Dendritic cell treated with granulocyte-macrophage colony-stimulating factor and Interleukin-4, amounts not matched to agents 40 ng/mL and 50 ng/mL, for 4 days (primary cell): Measurements from ENCODE around the gene ARHGAP32.
"Not testable (repeated sequence)": the region's sequence is repeated elsewhere in the genome, so short reads cannot be mapped to it uniquely, and the experiment has no call there.

ENCODE experiments used
- H3K27ac Mint-ChIP-seq: one replicate; pipeline ENCODE4 v1.8.0; 2022; ENCODE audit warnings: mild to moderate bottlenecking, mixed read lengths
- H3K27me3 Mint-ChIP-seq: one replicate; pipeline ENCODE4 v1.8.0; 2022; ENCODE audit warnings: mild to moderate bottlenecking, mixed read lengths
- H3K36me3 Mint-ChIP-seq: one replicate; pipeline ENCODE4 v1.8.0; 2022; ENCODE audit warnings: low read depth, mixed read lengths
- H3K4me1 Mint-ChIP-seq: one replicate; pipeline ENCODE4 v1.8.0; 2022; ENCODE audit warnings: low read depth, mixed read lengths
- H3K4me3 Mint-ChIP-seq: one replicate; pipeline ENCODE4 v1.8.0; 2022; ENCODE audit warnings: mild to moderate bottlenecking, moderate library complexity, mixed read lengths
- H3K9me3 Mint-ChIP-seq: one replicate; pipeline ENCODE4 v1.8.0; 2022; ENCODE audit warnings: mixed read lengths
- intact Hi-C: fragments of 100-400 bp; cut with micrococcal nuclease; formaldehyde crosslinking; loops from one replicate; pipeline ENCODE4 v1.15.0; 2022

ARHGAP32 gene

DNA sequence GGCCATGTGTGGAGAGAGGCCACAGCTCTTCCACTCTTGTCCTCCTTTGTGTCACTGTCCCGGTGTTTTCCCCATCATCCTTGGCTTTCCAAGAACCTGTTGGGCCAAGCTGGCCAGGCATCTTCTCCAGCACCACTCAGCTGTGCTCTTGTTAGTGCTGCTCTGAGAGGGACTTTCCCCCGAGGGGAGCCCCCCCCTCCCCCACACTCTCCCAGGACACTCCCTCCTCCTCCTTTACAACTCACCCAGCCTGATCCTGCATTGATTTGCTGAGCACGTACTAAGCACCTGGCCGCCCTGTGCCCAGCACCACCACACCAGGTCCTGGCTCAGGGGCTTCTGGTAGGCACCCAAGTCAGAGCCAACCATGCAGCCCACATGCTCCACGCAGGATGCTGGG lies 262.7 kb downstream of the ARHGAP32 start:
- Mint-ChIP-seq H3K9me3 (no peaks in the 10 kb centered on the region), H3K36me3 (no peaks in the 10 kb centered on the region), H3K27ac (peak overlapping the region; percentile 48), H3K4me1 (peaks cover 20% of the 10 kb centered on the region), H3K27me3 (peaks cover 6% of the 10 kb centered on the region), H3K4me3 (no peak overlapping the region)
- intact Hi-C loops, result no loop called here

DNA sequence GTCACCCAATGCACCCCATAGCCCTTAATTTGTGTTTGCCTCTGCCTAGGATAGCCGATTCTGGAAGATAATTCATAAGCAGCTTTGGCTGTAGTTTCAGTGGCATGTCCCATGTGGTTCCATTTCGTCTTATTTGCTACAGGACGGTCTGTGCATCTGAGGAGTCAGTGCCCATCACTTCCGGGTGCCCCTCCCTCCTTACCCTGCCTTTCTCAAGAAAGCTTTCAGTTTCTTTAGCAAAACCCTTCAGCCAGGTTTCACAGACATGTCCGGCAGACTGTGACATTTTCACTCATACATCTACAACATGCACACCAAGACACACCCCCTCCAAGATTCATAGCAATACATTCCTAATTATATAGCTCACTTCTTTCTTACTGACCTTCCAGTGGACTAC lies 263.7 kb downstream of the ARHGAP32 start:
- no peaks in the 10 kb centered on the region for H3K9me3 Mint-ChIP-seq
- peaks cover 20% of the 10 kb centered on the region for H3K4me1 Mint-ChIP-seq
- H3K4me3 Mint-ChIP-seq, result no peak overlapping the region
- H3K36me3 Mint-ChIP-seq, result no peaks in the 10 kb centered on the region
- H3K27me3 Mint-ChIP-seq, result peaks cover 9% of the 10 kb centered on the region
- H3K27ac Mint-ChIP-seq, result peak overlapping the region; percentile 48
- intact Hi-C loops, result no loop called here

DNA sequence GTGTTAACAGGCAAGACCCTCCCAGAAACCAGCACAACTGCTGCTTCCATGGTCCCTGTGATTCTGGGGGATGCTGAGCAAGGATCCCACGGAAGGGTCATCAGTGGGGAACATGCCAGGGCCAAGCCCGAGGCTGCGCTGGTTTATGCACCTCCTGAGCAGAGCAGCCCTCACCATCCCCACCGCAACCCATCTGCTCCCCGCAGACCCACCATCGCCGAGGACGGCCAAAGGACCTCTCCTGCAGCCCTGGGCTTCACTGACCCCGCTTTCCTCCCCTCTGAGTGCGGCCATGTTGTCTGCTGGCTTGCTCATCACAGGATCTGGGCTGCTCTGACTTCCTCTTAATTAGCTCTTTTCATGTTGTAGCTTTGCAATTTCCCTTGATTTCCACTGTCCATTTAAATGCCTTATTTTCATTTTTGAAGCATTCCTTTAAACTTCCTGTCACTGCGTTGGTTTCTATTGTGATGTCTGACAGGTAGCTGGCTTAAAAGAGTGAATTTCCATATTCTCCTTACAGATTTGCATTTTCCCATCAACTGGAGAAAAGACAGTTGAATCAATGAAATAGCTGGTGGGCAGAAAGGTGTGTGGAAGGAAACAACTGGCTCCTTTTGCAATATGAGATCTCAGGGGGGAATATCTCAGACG lies 264.3 kb downstream of the ARHGAP32 start:
- Mint-ChIP-seq H3K4me3 (no peak overlapping the region), H3K36me3 (no peaks in the 10 kb centered on the region), H3K27me3 (peaks cover 9% of the 10 kb centered on the region), H3K27ac (no peak overlapping the region), H3K4me1 (peaks cover 20% of the 10 kb centered on the region), H3K9me3 (no peaks in the 10 kb centered on the region)
- intact Hi-C loops, result no loop called here

DNA sequence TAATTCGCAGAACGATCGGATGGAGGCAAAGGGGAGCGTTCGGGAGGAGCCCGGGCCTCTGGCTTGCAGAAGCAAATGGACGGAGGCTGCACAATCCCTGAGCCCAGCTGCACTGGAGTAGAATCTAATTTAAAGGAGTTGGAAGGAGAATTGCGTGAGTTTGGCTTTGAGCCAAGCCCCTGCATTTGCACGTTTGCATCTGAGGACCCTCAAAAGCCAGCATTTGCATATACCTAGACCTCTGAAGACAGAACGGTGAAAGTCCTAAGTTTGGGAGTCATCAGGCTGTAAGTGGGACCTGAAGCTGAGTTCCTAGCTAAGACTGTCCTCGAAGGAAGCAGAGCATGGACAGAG lies 265.0 kb downstream of the ARHGAP32 start:
- Mint-ChIP-seq H3K4me1 (peaks cover 20% of the 10 kb centered on the region), H3K36me3 (no peaks in the 10 kb centered on the region), H3K27ac (no peak overlapping the region), H3K27me3 (peaks cover 9% of the 10 kb centered on the region), H3K9me3 (no peaks in the 10 kb centered on the region), H3K4me3 (no peak overlapping the region)
- intact Hi-C loops, result no loop called here

DNA sequence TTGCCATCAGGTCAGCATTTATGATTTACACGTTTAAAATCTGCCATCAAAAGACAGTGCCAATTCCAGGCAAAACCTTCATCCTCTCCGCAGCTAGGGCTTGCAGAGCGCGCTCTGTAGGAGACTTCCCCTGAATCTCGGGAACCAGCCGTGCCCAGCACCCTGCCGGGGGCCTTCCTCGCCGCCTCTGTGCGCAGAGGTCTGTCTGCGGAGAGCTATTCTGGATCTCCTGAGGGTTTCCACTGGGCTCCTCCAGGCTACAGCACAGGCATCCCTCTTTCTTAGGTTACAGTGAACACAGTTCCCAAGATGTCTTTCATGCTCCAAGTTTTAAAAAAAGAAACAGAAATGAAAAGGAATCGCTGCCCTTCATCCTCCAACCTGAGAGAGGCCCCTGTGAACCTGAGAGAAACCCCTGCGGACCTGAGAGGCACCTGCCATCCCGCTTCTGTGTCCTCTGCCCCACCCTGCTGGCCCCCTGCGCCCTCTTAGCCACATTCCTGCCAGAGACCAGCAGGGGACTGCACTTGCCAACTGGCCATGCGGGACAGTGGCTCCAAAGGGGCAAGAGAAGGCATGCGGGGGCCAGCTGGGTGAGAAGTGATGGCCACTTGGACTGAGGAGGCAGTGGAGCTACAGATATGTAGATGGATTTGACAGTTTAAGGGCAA lies 265.6 kb downstream of the ARHGAP32 start:
- Mint-ChIP-seq H3K4me3 (no peak overlapping the region), H3K36me3 (no peaks in the 10 kb centered on the region), H3K27me3 (peaks cover 8% of the 10 kb centered on the region), H3K4me1 (peaks cover 25% of the 10 kb centered on the region), H3K27ac (no peak overlapping the region), H3K9me3 (no peaks in the 10 kb centered on the region)
- intact Hi-C loops, result no loop called here

DNA sequence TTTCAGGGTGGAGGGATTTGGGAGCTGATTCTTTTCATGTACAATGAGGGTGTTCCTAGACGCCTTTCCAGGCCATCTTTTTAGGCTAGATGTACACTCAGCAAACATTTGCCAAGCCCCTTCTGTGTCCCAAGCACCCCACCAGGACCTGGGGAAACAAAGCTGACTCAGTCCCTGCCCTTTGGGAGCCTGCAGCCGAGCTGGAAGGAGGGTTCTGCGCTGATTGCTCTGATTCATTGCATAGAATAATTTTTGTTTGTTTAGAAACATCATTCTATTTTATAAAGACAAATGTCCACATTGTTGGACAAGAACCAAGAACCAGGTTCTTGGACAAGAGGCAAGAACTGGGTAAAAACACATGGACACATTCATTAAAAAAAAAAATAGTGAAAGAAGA lies 266.1 kb downstream of the ARHGAP32 start:
- Mint-ChIP-seq H3K27ac (no peak overlapping the region), H3K27me3 (peaks cover 8% of the 10 kb centered on the region), H3K9me3 (no peaks in the 10 kb centered on the region), H3K4me3 (no peak overlapping the region), H3K36me3 (no peaks in the 10 kb centered on the region), H3K4me1 (peaks cover 22% of the 10 kb centered on the region)
- intact Hi-C loops, result no loop called here

DNA sequence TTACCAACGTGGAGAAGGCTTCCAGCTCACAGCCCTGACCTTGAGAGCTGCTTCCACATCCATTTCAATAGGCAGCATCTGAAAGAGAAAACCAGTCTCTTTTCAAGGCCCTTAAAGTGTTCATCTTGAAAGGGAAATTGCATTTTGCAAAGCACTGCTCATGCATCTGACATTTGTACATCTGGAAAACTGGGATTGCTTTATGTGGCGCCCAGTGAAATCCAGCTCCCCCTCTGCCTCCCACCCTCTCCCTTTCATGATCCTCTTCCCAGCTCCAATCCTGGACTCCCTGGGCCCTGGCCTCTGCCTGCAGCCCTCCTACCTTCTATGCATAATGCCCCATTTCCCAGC lies 266.9 kb downstream of the ARHGAP32 start:
- H3K27me3 Mint-ChIP-seq, result peaks cover 10% of the 10 kb centered on the region

DNA sequence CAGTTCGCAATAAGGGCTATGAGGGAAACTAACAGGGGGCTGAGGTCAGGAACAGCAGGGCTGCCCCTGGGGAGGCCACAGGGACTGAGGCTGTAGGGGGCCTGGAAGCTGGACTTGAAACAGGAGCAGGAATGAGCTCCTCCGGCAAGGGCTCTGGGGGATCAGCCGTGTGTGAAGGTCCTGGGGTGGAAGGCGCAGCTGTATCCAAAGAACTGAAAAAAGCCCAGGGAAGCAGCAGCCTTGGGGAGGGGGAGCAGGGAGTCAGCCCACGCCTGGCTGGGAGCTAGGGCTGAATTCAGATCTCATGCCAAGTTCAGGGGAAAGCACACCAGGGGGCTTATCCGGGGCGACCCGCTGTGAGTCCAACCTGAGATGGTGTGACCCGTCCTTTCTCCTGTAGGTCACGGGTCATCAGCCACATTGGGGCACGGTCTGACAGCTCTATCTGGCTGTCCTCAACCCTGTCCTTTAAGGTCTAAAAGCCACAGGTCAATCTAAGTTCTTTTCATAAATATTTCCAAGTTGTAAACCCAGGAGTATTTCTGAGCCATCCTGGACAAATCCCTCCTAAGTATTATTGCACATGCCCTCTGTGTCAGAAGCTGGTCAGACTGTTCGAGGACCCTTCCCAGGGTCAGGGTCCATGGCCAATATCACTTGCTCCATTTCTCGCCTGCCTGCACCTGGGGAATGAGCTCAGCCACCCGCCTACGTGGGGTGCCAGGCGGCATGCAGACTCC lies 267.4 kb downstream of the ARHGAP32 start:
- H3K4me1 Mint-ChIP-seq, result peaks cover 19% of the 10 kb centered on the region
- no peaks in the 10 kb centered on the region for H3K9me3 Mint-ChIP-seq
- no peak overlapping the region for H3K4me3 Mint-ChIP-seq
- peaks cover 9% of the 10 kb centered on the region for H3K27me3 Mint-ChIP-seq
- no peaks in the 10 kb centered on the region for H3K36me3 Mint-ChIP-seq
- H3K27ac Mint-ChIP-seq, result no peak overlapping the region
- intact Hi-C loops, result no loop called here

More for the DNA sequence above, 266.9 kb downstream of the ARHGAP32 start:
- intact Hi-C loops, result no loop called here
- H3K4me1 Mint-ChIP-seq, result peaks cover 19% of the 10 kb centered on the region
- no peak overlapping the region for H3K27ac Mint-ChIP-seq
- H3K4me3 Mint-ChIP-seq, result no peak overlapping the region
- H3K9me3 Mint-ChIP-seq, result no peaks in the 10 kb centered on the region
- H3K36me3 Mint-ChIP-seq, result no peaks in the 10 kb centered on the region

DNA sequence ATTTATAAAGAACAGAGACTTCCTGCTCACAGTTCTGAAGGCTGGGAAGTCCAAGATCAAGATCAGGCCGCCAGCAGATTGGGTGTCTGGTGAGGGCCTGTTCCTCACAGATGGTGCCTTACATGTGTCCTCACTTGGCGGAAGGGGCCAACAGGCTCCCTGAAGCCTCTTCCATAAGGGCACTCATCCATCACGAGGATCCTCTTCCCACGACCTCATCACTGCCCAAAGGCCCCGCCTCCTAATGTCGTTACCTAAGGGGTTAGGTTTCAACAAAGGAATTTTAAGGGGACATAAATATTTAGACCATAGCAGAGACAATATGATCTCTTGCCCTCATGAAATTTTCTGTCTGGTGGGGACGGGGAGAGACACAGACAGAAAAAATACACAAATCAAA lies 268.0 kb downstream of the ARHGAP32 start:
- no peak overlapping the region for H3K27ac Mint-ChIP-seq
- intact Hi-C loops, result no loop called here
- peaks cover 6% of the 10 kb centered on the region for H3K27me3 Mint-ChIP-seq
- peaks cover 22% of the 10 kb centered on the region for H3K4me1 Mint-ChIP-seq
- no peaks in the 10 kb centered on the region for H3K9me3 Mint-ChIP-seq
- H3K4me3 Mint-ChIP-seq, result no peak overlapping the region
- H3K36me3 Mint-ChIP-seq, result no peaks in the 10 kb centered on the region

DNA sequence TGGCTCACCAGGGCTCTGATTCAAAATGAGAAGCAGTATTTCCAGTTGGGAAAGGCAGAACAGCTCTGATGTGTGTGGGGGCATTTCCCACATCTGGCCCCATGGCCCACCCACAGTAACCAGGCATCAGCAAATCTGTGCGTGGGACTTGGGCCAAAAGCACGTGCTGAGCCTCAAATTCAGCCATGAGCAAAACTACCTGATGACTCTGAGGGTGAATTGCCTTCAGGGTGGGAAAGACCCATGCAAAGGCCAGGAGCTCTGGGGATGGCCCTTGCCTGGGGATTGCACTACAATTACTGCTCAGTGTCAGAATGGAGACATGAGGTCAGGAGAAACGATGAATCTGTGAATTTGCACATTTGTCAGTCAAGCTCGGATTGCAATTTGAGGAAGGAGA lies 270.3 kb downstream of the ARHGAP32 start:
- no peak overlapping the region for H3K4me3 Mint-ChIP-seq
- H3K4me1 Mint-ChIP-seq, result peaks cover 13% of the 10 kb centered on the region
- no peaks in the 10 kb centered on the region for H3K36me3 Mint-ChIP-seq
- H3K27ac Mint-ChIP-seq, result no peak overlapping the region
- intact Hi-C loops, result no loop called here
- peaks cover 6% of the 10 kb centered on the region for H3K27me3 Mint-ChIP-seq
- no peaks in the 10 kb centered on the region for H3K9me3 Mint-ChIP-seq

DNA sequence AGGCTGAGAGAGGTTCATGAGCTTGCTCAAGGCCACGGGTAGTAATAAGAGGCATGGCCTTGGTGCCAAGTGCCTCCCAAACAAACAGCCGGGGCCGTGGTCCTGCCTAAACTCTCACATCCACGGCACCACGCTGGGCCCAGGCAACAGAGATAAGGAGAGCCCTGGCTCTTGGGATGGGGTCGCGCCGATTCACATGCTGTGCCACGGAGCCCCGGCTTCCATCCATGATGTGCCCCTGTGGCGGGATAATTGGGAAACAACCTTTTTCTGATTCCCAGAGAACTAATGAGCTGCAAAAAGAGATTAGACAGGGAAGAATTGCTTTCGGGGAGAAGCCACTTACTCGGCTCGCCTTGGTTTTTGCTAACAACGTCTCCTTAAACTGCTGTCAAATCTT lies 271.5 kb downstream of the ARHGAP32 start:
- peaks cover 6% of the 10 kb centered on the region for H3K27me3 Mint-ChIP-seq
- peaks cover 6% of the 10 kb centered on the region for H3K9me3 Mint-ChIP-seq
- H3K4me1 Mint-ChIP-seq, result peaks cover 21% of the 10 kb centered on the region
- H3K27ac Mint-ChIP-seq, result no peak overlapping the region
- intact Hi-C loops, result no loop called here
- H3K36me3 Mint-ChIP-seq, result no peaks in the 10 kb centered on the region
- H3K4me3 Mint-ChIP-seq, result no peak overlapping the region

DNA sequence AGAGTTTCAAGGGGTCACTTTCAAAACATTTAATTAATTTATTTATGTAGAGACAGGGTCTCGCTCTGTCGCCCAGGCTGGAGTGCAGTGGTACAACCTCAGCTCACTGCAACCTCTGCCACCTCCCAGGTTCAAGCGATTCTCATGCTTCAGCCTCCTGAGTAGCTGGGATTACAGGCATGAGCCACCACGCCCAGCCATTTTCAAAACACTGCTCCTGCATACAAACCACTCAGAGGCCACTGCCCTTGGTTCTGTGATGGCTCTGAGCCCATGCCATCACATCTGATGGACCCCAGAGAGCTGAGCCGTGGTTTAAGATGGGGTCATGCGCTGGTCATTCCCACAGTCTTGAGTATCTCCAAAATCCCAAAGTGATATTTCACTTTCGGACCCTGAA lies 272.5 kb downstream of the ARHGAP32 start:
- Mint-ChIP-seq H3K27ac (peak overlapping the region; percentile 62), H3K4me1 (peaks cover 21% of the 10 kb centered on the region), H3K9me3 (peaks cover 11% of the 10 kb centered on the region)
- H3K36me3 Mint-ChIP-seq, H3K4me3 Mint-ChIP-seq, intact Hi-C loops, H3K27me3 Mint-ChIP-seq: not testable (repeated sequence)

DNA sequence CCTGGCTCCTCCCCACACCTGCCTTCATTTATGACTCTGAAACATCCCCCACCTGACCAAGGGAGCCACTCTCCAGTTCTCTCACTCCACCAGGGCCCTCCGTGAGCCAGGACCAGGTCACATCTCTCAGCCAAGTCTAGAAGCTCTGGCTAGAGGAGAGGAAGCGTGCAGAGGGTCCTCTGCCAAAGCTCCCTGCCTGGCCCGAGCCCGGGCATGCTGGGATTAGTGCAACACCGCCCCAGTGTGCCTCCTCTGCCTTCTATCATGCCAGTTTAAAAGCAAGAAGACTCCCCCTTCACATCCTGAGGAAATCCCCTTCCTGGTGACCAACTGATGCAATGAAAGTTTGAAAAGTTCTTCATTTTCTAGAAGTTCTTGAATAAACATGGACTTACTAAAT lies 272.9 kb downstream of the ARHGAP32 start:
- no peak overlapping the region for H3K4me3 Mint-ChIP-seq
- H3K27me3 Mint-ChIP-seq, result peaks cover 2% of the 10 kb centered on the region
- H3K9me3 Mint-ChIP-seq, result peaks cover 11% of the 10 kb centered on the region
- peak overlapping the region; percentile 62 for H3K27ac Mint-ChIP-seq
- intact Hi-C loops, result no loop called here
- peaks cover 21% of the 10 kb centered on the region for H3K4me1 Mint-ChIP-seq
- no peaks in the 10 kb centered on the region for H3K36me3 Mint-ChIP-seq

DNA sequence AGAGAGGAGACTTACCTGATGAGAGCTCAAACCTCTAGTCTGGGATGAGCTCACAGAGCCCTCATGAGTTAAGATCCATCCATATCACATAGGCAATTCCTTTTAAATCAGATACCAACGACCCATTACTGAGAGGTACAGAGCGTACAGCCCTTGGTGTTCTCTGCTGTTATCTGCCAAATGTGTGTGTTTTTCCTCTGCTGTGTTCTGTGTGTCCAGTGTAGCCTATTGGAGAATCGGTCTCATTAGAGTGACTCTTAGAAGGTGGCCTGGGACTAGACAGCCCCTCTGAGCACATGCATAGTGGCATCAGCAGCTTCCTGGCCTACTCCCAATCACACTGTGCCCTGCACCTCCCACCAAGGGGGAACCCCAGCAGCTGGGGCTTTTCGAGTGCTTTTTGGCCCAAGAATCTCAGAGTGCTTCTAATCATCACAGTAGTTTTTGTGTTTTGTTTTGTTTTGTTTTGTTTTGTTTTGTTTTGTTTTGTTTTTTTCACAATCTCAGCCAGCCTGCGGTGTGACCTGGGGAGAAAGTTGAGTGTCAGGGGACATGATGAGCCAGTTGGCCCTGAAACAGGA lies 274.9 kb downstream of the ARHGAP32 start:
- intact Hi-C loops, result no loop called here
- H3K9me3 Mint-ChIP-seq, result peaks cover 11% of the 10 kb centered on the region
- no peak overlapping the region for H3K4me3 Mint-ChIP-seq
- H3K27ac Mint-ChIP-seq, result no peak overlapping the region
- no peaks in the 10 kb centered on the region for H3K36me3 Mint-ChIP-seq
- peaks cover 21% of the 10 kb centered on the region for H3K4me1 Mint-ChIP-seq
- peaks cover 2% of the 10 kb centered on the region for H3K27me3 Mint-ChIP-seq
